ENCODE data around the gene MESP1.

DNA sequence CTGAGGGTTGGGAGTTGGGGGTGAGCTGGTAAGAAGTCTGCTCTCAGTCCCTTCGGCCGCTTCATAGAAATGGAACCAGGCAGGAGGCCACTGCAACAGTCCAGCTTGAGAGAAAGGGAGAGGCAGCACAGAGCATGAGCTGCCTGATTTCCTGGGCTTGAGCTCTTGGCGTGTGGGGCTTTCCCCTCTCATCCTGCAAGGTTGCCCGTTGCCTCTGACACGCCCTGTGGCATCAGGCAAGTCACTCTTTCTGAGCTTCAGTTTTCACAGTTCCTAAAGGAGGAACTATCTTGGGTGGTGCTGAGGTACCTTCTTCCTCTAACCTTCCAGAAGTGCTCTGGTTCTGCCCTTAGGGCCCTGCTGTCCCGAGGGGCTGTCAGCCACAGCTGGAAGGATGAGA is 30.0 kb upstream of the MESP1 start:
- TF ChIP-seq, protein P1, sequence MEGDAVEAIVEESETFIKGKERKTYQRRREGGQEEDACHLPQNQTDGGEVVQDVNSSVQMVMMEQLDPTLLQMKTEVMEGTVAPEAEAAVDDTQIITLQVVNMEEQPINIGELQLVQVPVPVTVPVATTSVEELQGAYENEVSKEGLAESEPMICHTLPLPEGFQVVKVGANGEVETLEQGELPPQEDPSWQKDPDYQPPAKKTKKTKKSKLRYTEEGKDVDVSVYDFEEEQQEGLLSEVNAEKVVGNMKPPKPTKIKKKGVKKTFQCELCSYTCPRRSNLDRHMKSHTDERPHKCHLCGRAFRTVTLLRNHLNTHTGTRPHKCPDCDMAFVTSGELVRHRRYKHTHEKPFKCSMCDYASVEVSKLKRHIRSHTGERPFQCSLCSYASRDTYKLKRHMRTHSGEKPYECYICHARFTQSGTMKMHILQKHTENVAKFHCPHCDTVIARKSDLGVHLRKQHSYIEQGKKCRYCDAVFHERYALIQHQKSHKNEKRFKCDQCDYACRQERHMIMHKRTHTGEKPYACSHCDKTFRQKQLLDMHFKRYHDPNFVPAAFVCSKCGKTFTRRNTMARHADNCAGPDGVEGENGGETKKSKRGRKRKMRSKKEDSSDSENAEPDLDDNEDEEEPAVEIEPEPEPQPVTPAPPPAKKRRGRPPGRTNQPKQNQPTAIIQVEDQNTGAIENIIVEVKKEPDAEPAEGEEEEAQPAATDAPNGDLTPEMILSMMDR (conservative IDR thresholded peaks at IDR 0.05; ENCODE audit: low read length): no peak
- no peak for TF ChIP-seq EZH2phosphoT487 (IDR thresholded peaks at IDR 0.05; ENCODE audit: borderline replicate concordance)
